GM19372 (cell line): ENCODE measurements around the gene SF3B6.
"Not testable (repeated sequence)": the region's sequence is repeated elsewhere in the genome, so short reads cannot be mapped to it uniquely, and the experiment has no call there.

Experiments
- ATAC-seq: cut with Tn5 transposase; IDR thresholded peaks from one replicate; pipeline ENCODE4 v1.9.1; 2021; ENCODE audit warnings: mild to moderate bottlenecking, low read depth, moderate library complexity; ENCODE audit not compliant: unreplicated experiment

Gene SF3B6

GRCh38 chr2:24095171-24095677 is 19.1 kb upstream of the SF3B6 start:
- ATAC-seq = not testable (repeated sequence)

DNA sequence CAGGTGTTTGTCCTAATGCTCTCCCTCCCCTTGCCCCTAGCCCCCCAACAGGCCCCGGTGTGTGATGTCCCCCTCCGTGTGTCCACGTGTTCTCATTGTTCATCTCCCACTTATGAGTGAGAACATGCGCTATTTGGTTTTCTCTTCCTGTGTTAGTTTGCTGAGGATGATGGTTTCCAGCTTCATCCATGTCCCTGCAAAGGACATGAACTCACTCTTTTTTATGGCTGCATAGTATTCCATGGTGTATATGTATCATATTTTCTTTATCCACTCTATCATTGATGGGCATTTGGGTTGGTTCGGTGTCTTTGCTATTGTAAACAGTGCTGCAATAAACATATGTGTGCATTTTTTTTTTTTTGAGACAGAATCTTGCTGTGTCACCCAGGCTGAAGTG is 17.1 kb upstream of the SF3B6 start:
- ATAC-seq = not testable (repeated sequence)

DNA sequence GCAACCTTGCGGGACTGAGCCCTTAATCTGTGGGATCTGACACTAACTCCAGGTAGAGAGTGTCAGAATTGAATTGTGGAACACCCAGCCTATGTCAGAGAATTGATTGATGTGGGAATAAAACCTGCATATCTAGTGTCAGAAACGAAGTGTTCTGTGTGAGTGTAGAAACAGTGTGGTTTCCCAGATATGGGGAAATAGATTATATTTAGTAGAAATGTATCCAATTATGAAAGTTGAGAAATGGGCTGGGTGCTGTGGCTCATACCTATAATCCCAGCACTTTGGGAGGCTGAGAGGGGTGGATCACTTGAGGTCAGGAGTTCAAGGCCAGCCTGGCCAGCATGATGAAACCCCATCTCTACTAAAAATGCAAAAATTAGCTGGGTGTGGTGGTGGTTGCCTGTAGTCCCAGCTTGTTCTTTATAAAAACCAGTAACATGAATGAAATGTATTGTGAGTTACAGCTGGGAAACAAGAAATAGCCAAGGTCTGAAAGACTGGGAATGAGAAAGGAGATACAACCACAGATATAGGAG is 12.8 kb upstream of the SF3B6 start:
- ATAC-seq = no peak

DNA sequence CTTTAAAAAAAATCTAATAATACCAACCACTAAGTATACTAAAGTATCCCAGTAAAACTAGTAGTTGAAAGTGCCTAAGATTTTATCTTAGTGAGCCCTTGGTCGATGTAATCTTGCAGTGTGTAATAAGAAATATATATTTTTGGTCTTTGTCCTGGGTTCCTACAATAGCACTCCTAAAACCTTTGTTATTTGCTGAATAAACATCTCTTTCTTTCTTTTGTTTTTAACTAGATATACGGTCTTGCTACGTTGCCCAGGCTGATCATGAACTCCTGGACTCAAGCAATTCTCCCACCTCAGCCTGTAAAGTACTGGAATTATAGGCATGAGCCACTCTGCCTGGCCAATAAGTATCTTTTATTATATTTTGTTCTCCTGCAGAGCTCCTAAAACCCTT is 10.9 kb upstream of the SF3B6 start:
- ATAC-seq = no peak

GRCh38 chr2:24086241-24086640 is 10.1 kb upstream of the SF3B6 start:
- no peak for ATAC-seq

- no peak for ATAC-seq
Observed at GRCh38 chr2:24085200-24085489, 9.0 kb upstream of the SF3B6 start.

GRCh38 chr2:24084386-24085199 is 8.5 kb upstream of the SF3B6 start, which contains the start of gene TP53I3:
Gene TP53I3, minus strand, starts transcription at chr2:24084834. Its CDS starts 508 bp downstream, at chr2:24084326.
- peak; percentile 71 for ATAC-seq

DNA sequence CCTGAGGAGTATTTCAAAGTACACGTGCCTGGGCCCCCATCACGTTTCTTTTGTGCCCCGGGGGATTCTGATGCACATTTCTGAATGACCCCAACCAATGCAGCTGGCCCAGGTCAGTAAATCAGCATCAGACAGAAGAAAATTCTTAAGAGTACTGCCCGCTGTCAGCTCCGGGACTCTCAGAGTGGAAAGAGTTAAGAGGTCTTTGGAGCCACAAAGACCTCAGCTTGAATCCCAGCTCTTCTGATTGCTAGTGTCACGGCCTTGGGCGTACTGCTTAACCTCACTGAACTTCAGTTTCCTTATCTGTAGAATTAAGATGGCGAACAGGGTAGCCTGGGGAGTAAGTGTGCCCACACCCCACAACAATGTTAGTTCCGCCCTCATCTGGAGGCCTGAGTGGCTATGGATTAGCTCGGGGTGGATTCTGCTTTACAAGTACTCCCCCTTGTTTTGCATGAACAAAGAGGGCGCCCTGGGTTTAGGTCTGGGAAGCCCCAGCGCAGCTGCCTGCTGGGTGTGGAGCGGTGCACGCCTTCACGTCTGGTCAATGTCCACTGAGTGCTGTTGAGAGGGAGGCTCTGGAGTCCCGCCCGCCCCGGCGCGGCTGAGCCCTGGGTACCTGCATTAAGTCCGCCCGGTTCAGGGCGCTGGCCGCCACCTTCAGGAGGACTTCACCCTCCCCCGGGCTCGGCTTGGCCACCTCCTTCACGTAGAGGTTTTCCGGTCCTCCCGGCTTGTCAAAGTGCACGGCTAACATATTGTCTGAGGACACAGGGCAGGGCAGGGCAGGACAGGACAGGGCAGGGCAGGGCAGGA is 7.7 kb upstream of the SF3B6 start:
- peak; percentile 76 for ATAC-seq

DNA sequence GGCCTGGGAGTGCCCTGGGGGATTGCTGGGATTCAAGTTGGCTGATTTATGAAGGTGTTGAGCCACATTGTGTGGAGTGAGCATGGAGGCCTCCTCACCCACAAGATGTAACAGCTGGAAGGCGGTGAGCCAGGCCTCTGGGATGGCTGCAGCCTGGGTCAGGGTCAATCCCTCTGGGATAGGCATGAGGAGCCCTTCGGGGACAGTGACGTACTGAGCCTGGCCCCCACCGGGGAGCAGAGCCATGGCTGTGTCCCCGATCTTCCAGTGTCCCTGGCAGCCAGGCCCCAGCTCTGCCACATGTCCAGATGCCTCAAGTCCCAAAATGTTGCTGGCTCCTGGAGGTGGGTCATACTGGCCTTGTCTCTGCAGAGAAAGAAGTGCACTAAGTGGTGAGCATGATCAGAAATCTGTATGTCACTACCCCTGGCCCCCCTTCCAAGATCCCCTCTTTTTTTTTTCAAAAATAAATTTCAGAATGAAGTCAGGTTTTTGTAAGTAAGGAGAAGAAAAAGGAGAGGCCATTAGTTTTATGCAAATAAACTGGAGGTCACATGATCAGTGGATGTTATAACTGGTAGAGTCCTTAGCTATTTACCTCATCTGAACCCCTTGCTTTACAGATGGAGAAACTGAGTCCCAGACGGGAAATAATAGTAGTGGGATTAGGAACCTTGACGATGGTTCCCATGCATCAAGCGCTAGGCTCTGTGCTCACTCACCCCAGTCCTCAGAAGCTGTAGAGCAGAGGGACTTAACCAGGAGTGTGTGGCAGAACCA is 6.9 kb upstream of the SF3B6 start:
- no peak for ATAC-seq

DNA sequence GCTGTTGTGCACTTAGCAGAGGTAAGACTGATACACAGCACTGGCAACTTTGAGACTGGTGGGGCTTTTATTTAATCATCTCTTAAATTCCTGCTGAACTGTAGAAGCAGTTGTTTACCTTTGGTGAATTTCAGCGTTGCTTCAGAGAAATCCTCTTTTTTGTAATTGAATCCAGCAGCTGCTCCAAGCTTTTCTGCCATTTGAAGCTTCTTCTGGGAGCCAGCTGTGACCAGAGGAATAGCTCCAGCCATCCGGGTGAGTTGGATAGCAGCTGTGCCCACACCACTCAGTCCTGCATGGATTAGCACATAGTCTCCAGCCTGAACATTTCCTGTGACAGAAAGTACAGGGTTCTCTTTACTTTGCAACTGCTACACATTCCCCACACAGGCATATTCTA is 4.6 kb upstream of the SF3B6 start:
- ATAC-seq = no peak

DNA sequence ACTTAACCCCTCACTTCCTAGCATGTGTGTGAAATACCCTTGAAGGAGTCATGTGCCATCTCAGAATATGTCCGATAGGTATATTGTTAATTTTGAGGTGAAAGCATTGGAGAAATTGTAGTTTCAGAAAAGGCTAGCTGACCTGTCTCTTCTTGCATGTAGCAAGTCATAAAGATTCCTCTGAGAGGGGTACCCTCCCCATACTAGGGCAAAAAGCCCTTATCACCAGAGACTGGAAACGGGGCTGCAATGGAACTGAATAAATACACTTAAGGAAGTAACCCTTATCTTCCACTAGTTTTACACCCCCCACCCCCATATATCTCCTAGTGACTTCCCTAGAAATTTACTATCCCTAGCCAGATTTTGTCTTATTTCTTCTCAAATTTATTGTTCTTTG is 1.8 kb upstream of the SF3B6 start:
- no peak for ATAC-seq

- ATAC-seq = no peak
Observed at GRCh38 chr2:24077535-24077877, 1.4 kb upstream of the SF3B6 start.

DNA sequence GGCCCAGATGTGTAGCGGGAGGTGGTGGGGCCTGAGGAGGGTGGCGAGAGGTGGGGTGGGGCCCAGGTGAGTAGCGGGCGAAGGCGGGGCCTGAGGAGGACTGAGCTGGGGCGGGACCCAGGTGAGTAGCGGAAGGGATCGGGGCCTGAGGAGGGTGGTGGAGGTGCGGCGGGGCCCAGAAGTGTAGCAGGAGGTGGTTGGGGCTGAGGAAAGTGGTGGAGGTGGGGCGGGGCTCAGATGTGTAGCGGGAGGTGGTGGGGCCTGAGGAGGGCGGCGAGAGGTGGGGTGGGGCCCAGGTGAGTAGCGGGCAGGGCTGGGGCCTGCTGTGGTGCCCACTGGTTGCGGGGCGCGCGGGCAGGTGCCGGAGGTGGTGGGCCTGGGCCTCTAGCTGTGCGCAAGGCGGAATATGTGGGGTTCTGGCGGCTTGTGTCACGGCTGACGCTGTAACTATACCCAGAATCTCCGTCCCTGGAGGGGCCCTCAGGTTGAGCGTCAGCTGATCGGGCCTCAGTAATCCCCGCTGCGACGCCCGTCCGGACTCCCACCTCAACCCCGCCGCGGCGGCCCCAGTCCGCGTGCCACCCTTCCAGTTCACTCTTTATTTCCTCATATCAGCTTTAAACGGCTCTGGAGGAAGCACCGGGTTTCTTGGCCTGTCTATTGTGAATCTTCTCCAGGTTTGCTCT is 866 bp upstream of the SF3B6 start:
- ATAC-seq = no peak

GRCh38 chr2:24075259-24075658 is 867 bp downstream of the SF3B6 start:
- no peak for ATAC-seq

GRCh38 chr2:24073816-24074215 is 2.3 kb downstream of the SF3B6 start:
- ATAC-seq = no peak

DNA sequence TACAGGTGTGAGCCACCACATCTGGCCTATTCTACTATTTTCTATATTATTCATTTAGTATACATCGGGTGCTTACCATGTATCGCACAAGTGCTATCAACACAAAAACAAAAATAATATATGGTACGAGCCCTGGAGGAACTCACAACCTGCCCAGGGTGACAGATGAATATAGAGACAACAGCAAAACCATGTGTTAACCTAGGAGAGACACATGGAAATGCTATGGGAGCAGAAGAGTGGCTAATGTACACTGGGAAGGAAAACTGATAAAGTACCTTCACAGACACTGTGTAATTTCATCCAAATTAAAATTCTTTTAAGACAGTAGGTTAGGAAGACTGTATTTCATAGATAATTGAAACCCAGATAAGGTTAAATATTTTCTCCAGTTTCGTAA is 3.9 kb downstream of the SF3B6 start:
- no peak for ATAC-seq

- ATAC-seq = no peak
Observed at GRCh38 chr2:24065341-24065740, 10.8 kb downstream of the SF3B6 start.

- no peak for ATAC-seq
Observed at GRCh38 chr2:24058564-24059271, 17.4 kb downstream of the SF3B6 start.

DNA sequence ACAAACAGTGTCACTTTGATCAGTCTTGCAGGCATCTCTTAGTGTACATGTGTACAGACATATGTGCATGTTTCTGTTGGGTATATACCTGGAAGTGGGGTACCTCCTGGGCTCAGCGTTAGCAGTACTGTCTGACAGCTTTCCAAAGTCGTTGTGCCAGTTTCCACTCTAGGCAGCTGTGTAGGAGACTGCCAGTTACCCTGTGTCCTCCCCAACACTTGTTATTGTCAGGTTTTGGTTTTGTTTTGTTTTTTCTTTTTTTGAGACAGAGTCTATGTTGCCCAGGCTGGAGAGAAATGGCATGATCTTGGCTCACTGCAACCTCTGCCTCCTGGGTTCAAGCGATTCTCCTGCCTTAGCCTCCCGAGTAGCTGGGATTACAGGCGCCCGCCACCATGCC is 20.4 kb downstream of the SF3B6 start:
- no peak for ATAC-seq
